Measurements from ENCODE around the gene PCP2.

GRCh38 chr19:7607874-7608560 lies 25.5 kb downstream of the PCP2 start:
- no peak for TF ChIP-seq EZH2 (IDR thresholded peaks at IDR 0.05)
- no peak for TF ChIP-seq CTCF (IDR thresholded peaks at IDR 0.05)
